K562 (cell line): Measurements from ENCODE around the gene FAM167B. TPM values are rescaled to one million over a fixed set of nuclear protein-coding genes. Genes with fewer than 3 reads are reported as not detected.

Experiments
- ARHGAP35 ChIP-seq: fragments of 450-650 bp; IDR thresholded peaks from 2 replicates; pipeline ENCODE4 v1.6.1; 2018; ENCODE audit not compliant: partially characterized antibody
- CBX1 ChIP-seq: sonication (generic); IDR thresholded peaks from 2 replicates; pipeline ENCODE4 v1.6.1; 2016; ENCODE audit warnings: antibody characterized with exemption, low read depth, mild to moderate bottlenecking
- ETV1 ChIP-seq: fragments of 450-650 bp; conservative IDR thresholded peaks from 2 replicates; pipeline ENCODE4 v1.6.1; 2016; ENCODE audit warnings: missing genetic modification characterization, control low read depth, low read depth, missing compliant biosample characterization
- ETV5 ChIP-seq: sonication (generic); formaldehyde crosslinking; IDR thresholded peaks from 2 replicates; pipeline ENCODE4 v1.4.0; 2020; ENCODE audit warnings: low read depth, mild to moderate bottlenecking, missing genetic modification reagents
- FOXM1 ChIP-seq, 2 experiments: fragments of 450-650 bp in 1 of 2; sonication (generic) in 1 of 2; formaldehyde crosslinking in 1 of 2; IDR thresholded peaks; 2 replicates each; pipeline versions ENCODE4 v1.6.1 to v1.9.0; 2017 to 2022; ENCODE audit warnings: low read depth in 2 of 2, mild to moderate bottlenecking in 2 of 2, missing genetic modification reagents in 1 of 2, moderate library complexity in 1 of 2
- HEY1 ChIP-seq: fragments of 250-450 bp; sonication (Bioruptor Pico); IDR thresholded peaks from 2 replicates; pipeline ENCODE4 v1.5.0; 2020; ENCODE audit warnings: mild to moderate bottlenecking, moderate library complexity, borderline replicate concordance
- MEIS2 ChIP-seq: fragments of 450-650 bp; IDR thresholded peaks from 2 replicates; pipeline ENCODE4 v1.6.1; 2014; ENCODE audit warnings: mild to moderate bottlenecking; ENCODE audit not compliant: partially characterized antibody
- SRSF7 ChIP-seq: fragments of 200-400 bp; formaldehyde crosslinking; optimal IDR thresholded peaks from 2 replicates; pipeline ENCODE3; 2017; ENCODE audit warnings: mild to moderate bottlenecking, low read depth, low read length
- ZFP30 ChIP-seq: fragments of 250-450 bp; sonication (Bioruptor Pico); IDR thresholded peaks from 2 replicates; pipeline ENCODE4 v1.8.0; 2022; ENCODE audit warnings: moderate library complexity, mild to moderate bottlenecking, inconsistent platforms, borderline replicate concordance
- ZNF384 ChIP-seq: IDR thresholded peaks from 2 replicates; pipeline ENCODE4 v1.6.1; 2012; ENCODE audit warnings: low read depth, low read length, improper control_type of control experiment
- ZNF778 ChIP-seq: fragments of 450-650 bp; formaldehyde crosslinking; IDR thresholded peaks from 2 replicates; pipeline ENCODE4 v1.4.0; 2020; ENCODE audit warnings: mild to moderate bottlenecking, moderate library complexity
- polyA plus RNA-seq, 8 experiments: library from polyadenylated mRNA; depleted of rRNA in 4 of 8; stranded (reverse) in 5 of 8; unstranded in 3 of 8; fragments of >200 nt; fragmentation: Nextera tagmentation in 2 of 8; fragmentation: Illumina TruSeq in 1 of 8; extraction: Ambion mirVana in 2 of 8; extraction: Trizol in 1 of 8; gene quantifications; 2 replicates each; pipeline versions ENCODE4 v1.2.1 to v1.2.3, GENCODE V29; 2011 to 2014; ENCODE audit warnings: inconsistent platforms in 1 of 8, missing spikeins in 1 of 8
- total RNA-seq, 7 experiments: library from RNA; depleted of rRNA in 6 of 7; stranded (reverse); fragments of >200 nt in 6 of 7; fragmentation: Illumina TruSeq in 2 of 7; extraction: Trizol in 2 of 7; gene quantifications; 2 replicates each; pipeline versions ENCODE4 v1.2.1 to v1.2.3, GENCODE V29; 2011 to 2021; ENCODE audit warnings: low replicate concordance in 1 of 7
- TF ChIP-seq, protein P1 (sequence below), 2 experiments: fragments of 450-650 bp; conservative IDR thresholded peaks; 2 replicates each; pipeline ENCODE4 v1.6.1; 2017; ENCODE audit warnings: mild to moderate bottlenecking in 2 of 2, moderate library complexity in 2 of 2
- TF ChIP-seq, protein P2 (sequence below): fragments of 450-650 bp; IDR thresholded peaks from 2 replicates; pipeline ENCODE4 v1.6.1; 2016; ENCODE audit warnings: mild to moderate bottlenecking, moderate library complexity

Gene FAM167B
- total and polyA plus RNA-seq, 9 of the 15 experiments (the other 6 are each of a cell fraction or from before 2014, with no cell fraction given), result not detected

DNA sequence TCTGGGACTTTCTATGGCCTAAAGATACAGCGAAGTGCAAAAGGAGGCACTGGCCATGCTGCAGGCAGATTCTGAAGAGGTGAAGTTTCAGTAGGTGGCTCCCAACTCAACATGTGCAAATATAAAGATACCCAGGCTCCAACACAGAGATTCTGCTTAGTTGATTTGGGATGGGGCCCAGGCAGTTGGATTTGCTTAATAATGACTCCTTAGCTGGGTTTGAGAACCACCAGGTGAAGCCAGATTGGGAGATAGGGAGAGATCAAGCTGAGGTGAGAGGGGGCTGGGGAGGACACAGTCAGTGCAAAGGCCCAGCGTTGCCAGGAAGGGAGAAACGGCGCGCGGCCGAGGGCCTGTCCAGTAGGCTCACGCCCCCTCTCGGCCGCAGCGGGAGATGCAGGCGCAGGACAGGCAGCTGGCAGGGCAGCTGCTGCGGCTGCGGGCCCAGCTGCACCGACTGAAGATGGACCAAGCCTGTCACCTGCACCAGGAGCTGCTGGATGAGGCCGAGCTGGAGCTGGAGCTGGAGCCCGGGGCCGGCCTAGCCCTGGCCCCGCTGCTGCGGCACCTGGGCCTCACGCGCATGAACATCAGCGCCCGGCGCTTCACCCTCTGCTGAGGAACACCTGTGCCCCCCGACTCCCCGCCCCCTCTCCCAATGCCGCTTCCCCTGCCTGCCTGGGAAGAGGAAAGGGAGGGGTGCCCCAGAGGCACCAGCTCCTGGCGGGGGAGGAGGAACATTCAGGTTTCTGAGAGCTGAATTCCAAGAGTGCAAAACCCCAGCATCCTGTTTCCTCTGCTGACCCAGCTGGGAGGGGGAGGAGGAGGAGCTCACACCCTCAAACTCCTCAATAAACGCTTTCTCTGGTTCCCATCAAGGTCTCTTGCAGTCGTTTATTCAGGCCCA lies 1.2 kb downstream of the FAM167B start (continued):
- TF ChIP-seq, protein P1, sequence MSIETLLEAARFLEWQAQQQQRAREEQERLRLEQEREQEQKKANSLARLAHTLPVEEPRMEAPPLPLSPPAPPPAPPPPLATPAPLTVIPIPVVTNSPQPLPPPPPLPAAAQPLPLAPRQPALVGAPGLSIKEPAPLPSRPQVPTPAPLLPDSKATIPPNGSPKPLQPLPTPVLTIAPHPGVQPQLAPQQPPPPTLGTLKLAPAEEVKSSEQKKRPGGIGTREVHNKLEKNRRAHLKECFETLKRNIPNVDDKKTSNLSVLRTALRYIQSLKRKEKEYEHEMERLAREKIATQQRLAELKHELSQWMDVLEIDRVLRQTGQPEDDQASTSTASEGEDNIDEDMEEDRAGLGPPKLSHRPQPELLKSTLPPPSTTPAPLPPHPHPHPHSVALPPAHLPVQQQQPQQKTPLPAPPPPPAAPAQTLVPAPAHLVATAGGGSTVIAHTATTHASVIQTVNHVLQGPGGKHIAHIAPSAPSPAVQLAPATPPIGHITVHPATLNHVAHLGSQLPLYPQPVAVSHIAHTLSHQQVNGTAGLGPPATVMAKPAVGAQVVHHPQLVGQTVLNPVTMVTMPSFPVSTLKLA (conservative IDR thresholded peaks at IDR 0.05), result no peak; a peak in 1 of 4 replicates
- TF ChIP-seq ETV1 (tag), result no peak
- no peak for TF ChIP-seq HEY1
- TF ChIP-seq MEIS2, result no peak
- no peak for TF ChIP-seq ZFP30
- TF ChIP-seq ETV5, result 0 out of 2 replicates have a peak, but pooled peaks have one; percentile 10
- no peak for TF ChIP-seq ZNF778 (CRISPR knock-in tag)
- no peak for TF ChIP-seq SRSF7
- no peak for TF ChIP-seq ARHGAP35
- no peak; the same call in 1 of the 2 replicates for TF ChIP-seq FOXM1 (IDR thresholded peaks at IDR 0.05; ENCODE audit: low read depth)
- TF ChIP-seq FOXM1 (CRISPR knock-in tag; IDR thresholded peaks at IDR 0.05; ENCODE audit: low read depth), result no peak
- TF ChIP-seq, protein P2, sequence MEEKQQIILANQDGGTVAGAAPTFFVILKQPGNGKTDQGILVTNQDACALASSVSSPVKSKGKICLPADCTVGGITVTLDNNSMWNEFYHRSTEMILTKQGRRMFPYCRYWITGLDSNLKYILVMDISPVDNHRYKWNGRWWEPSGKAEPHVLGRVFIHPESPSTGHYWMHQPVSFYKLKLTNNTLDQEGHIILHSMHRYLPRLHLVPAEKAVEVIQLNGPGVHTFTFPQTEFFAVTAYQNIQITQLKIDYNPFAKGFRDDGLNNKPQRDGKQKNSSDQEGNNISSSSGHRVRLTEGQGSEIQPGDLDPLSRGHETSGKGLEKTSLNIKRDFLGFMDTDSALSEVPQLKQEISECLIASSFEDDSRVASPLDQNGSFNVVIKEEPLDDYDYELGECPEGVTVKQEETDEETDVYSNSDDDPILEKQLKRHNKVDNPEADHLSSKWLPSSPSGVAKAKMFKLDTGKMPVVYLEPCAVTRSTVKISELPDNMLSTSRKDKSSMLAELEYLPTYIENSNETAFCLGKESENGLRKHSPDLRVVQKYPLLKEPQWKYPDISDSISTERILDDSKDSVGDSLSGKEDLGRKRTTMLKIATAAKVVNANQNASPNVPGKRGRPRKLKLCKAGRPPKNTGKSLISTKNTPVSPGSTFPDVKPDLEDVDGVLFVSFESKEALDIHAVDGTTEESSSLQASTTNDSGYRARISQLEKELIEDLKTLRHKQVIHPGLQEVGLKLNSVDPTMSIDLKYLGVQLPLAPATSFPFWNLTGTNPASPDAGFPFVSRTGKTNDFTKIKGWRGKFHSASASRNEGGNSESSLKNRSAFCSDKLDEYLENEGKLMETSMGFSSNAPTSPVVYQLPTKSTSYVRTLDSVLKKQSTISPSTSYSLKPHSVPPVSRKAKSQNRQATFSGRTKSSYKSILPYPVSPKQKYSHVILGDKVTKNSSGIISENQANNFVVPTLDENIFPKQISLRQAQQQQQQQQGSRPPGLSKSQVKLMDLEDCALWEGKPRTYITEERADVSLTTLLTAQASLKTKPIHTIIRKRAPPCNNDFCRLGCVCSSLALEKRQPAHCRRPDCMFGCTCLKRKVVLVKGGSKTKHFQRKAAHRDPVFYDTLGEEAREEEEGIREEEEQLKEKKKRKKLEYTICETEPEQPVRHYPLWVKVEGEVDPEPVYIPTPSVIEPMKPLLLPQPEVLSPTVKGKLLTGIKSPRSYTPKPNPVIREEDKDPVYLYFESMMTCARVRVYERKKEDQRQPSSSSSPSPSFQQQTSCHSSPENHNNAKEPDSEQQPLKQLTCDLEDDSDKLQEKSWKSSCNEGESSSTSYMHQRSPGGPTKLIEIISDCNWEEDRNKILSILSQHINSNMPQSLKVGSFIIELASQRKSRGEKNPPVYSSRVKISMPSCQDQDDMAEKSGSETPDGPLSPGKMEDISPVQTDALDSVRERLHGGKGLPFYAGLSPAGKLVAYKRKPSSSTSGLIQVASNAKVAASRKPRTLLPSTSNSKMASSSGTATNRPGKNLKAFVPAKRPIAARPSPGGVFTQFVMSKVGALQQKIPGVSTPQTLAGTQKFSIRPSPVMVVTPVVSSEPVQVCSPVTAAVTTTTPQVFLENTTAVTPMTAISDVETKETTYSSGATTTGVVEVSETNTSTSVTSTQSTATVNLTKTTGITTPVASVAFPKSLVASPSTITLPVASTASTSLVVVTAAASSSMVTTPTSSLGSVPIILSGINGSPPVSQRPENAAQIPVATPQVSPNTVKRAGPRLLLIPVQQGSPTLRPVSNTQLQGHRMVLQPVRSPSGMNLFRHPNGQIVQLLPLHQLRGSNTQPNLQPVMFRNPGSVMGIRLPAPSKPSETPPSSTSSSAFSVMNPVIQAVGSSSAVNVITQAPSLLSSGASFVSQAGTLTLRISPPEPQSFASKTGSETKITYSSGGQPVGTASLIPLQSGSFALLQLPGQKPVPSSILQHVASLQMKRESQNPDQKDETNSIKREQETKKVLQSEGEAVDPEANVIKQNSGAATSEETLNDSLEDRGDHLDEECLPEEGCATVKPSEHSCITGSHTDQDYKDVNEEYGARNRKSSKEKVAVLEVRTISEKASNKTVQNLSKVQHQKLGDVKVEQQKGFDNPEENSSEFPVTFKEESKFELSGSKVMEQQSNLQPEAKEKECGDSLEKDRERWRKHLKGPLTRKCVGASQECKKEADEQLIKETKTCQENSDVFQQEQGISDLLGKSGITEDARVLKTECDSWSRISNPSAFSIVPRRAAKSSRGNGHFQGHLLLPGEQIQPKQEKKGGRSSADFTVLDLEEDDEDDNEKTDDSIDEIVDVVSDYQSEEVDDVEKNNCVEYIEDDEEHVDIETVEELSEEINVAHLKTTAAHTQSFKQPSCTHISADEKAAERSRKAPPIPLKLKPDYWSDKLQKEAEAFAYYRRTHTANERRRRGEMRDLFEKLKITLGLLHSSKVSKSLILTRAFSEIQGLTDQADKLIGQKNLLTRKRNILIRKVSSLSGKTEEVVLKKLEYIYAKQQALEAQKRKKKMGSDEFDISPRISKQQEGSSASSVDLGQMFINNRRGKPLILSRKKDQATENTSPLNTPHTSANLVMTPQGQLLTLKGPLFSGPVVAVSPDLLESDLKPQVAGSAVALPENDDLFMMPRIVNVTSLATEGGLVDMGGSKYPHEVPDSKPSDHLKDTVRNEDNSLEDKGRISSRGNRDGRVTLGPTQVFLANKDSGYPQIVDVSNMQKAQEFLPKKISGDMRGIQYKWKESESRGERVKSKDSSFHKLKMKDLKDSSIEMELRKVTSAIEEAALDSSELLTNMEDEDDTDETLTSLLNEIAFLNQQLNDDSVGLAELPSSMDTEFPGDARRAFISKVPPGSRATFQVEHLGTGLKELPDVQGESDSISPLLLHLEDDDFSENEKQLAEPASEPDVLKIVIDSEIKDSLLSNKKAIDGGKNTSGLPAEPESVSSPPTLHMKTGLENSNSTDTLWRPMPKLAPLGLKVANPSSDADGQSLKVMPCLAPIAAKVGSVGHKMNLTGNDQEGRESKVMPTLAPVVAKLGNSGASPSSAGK, result no peak
- no peak for TF ChIP-seq CBX1
- peak; percentile 52 for TF ChIP-seq ZNF384
